ENCODE data around the gene AGBL4.

DNA sequence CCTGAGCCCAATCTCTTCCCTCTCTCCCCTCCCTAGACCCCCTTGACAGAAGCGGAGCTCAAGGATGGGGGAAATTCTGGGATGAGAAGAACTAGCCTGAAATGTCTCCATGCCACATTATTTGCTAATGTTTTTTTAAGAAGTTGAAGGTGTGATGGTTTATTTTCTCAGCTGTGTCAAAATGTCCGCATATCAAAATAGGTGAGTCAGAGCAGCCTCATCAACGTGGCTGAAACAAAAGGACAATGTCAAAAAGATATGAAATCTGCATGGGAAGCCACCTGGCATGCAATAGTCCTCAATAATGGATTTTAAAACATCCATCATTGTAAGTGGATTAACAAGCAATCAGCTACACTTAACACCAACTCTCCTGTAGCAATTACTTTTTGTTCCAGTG, 1348.5 kb downstream of the AGBL4 start:
- TF ChIP-seq CTCF (optimal IDR thresholded peaks at IDR 0.05 in 1 of 3, IDR thresholded peaks at IDR 0.05 in 1 of 3, conservative IDR thresholded peaks at IDR 0.05 in 1 of 3; ENCODE audit: extremely low read depth in 1 of 3, insufficient read depth in 2 of 3, low read length in 3 of 3), result no peak
- no peak for TF ChIP-seq EZH2 (IDR thresholded peaks at IDR 0.05; ENCODE audit: low read length)

Data from keratinocyte (primary cell).